ES-I3 (cell line): ENCODE data around the gene ORM1.

ENCODE experiments used
- H3K36me3 ChIP-seq: 2 replicates; pipeline ENCODE4 v1.6.1; 2013; ENCODE audit warnings: mild to moderate bottlenecking, low read length, control low read depth, moderate library complexity; ENCODE audit not compliant: insufficient read depth
- H3K4me1 ChIP-seq: 2 replicates; pipeline ENCODE4 v1.6.1; 2013; ENCODE audit warnings: mild to moderate bottlenecking, control low read depth, low read length; ENCODE audit not compliant: insufficient read depth
- H3K9ac ChIP-seq: 2 replicates; pipeline ENCODE4 v1.6.1; 2013; ENCODE audit warnings: low read depth, mild to moderate bottlenecking, low read length, moderate library complexity
- H3K9me3 ChIP-seq: 2 replicates; pipeline ENCODE4 v1.6.1; 2013; ENCODE audit warnings: mild to moderate bottlenecking, low read length, moderate library complexity; ENCODE audit not compliant: control insufficient read depth, insufficient read depth

Gene ORM1

GRCh38 chr9:114372921-114373448, 50.1 kb downstream of the ORM1 start:
- H3K9ac ChIP-seq = no peak overlapping the region
- peaks cover 57% of the 10 kb centered on the region for H3K4me1 ChIP-seq
- H3K36me3 ChIP-seq = peaks cover 3% of the 10 kb centered on the region
- no peaks in the 10 kb centered on the region for H3K9me3 ChIP-seq

- peaks cover 3% of the 10 kb centered on the region for H3K36me3 ChIP-seq
- peaks cover 56% of the 10 kb centered on the region for H3K4me1 ChIP-seq
- no peaks in the 10 kb centered on the region for H3K9me3 ChIP-seq
- no peak overlapping the region for H3K9ac ChIP-seq
These were observed 51.2 kb downstream of the ORM1 start for GRCh38 chr9:114373960-114374730.

DNA sequence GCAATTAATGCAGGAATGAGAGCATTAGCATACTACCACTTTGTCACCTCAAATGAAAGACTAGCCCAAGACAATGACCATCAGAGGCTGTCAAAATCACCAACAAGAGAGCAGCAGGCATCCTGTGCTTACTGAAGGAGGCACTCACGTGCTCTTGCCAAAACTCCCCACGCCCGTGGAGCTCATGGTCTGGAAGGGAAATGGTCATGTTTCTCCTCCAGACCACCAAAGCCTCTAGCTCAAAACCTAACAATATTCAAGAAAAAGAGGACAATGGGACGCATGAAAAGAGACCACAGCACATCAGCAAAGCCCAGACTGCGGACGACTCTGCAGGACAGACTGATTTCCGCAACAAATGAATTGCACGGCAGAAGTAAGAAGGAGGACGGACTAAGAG, 52.0 kb downstream of the ORM1 start:
- H3K36me3 ChIP-seq = peaks cover 7% of the 10 kb centered on the region

DNA sequence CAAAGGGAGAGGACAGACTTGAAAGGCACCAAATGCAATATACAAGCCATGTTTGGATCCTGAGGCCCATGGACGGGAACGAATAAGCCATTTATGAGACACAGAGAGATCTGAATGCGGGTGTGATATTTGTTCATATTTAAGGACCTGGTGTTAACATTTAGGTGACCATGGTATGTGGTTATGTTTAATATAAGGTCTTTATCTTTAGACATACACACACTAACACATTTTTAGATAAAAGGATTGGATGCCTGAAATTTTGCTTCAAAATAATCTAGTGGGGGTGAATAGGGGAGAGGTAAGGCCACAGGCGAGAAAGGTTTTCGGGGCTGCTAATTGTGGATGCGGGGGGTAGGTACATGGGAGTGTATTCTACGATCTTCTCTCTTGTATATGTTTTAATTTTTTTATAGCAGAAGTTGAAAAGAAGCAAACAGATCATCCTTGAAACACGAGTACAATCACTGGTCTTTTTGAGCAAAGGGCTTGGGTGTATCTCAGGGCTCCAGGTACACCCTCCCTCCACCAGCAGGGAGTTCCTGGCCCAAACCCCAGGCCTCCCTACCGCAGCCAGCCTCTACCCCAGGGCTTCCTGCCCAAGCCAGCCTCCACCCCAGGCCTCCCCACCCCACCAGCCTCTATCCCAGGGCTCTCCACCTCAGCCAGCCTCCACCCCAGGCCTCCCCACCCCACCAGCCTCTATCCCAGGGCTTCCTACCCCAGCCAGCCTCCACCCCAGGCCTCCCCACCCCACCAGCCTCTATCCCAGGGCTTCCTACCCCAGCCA, 52.7 kb downstream of the ORM1 start:
- Histone ChIP-seq H3K9me3 (no peaks in the 10 kb centered on the region), H3K4me1 (peaks cover 43% of the 10 kb centered on the region), H3K9ac (no peak overlapping the region), H3K36me3 (peaks cover 7% of the 10 kb centered on the region)

More for the DNA sequence above, 52.0 kb downstream of the ORM1 start:
- Histone ChIP-seq H3K9me3 (no peaks in the 10 kb centered on the region), H3K4me1 (peaks cover 48% of the 10 kb centered on the region), H3K9ac (no peak overlapping the region)
